Panc1 (cell line): Measurements from ENCODE around the gene KCNC1. TPM values are rescaled to one million over a fixed set of nuclear protein-coding genes. Genes with fewer than 3 reads are reported as not detected.

Experiments used
- ATAC-seq: fragments of 200-7000 bp; cut with Tn5 transposase; 2 replicates; pipeline ENCODE4 v1.9.1; 2020; ENCODE audit warnings: mild to moderate bottlenecking, moderate library complexity
- BruUV-seq: library from RNA; stranded (reverse); fragments of 400-500 nt; replicated peaks from 2 replicates; lab custom pipeline; 2021; lab: Mats Ljungman, UMichigan
- CTCF ChIA-PET: fragments of 300-600 bp; sonication (Branson Sonifier 250); formaldehyde crosslinking; loops from one replicate; lab custom pipeline; 2022; ENCODE audit warnings: antibody characterized with exemption; lab: Charles Lee
- POLR2A ChIA-PET: fragments of 300-600 bp; sonication (Branson Sonifier 250); formaldehyde crosslinking; loops from one replicate; lab custom pipeline; 2022; ENCODE audit warnings: antibody characterized with exemption; lab: Charles Lee
- DNase-seq: peaks from one replicate; pipeline ENCODE4 v3.0.0-alpha.2; 2010; ENCODE audit warnings: low read depth, low spot score
- H3K27ac ChIP-seq: 2 replicates; pipeline ENCODE4 v1.5.1; 2011; ENCODE audit warnings: mild to moderate bottlenecking, low read length, inconsistent platforms
- H3K27me3 ChIP-seq: fragments of 200-500 bp; sonication (Bioruptor generic); 2 replicates; pipeline ENCODE4 v1.6.0; 2014; ENCODE audit warnings: low read length, inconsistent platforms; ENCODE audit not compliant: control insufficient read depth, insufficient read depth
- H3K36me3 ChIP-seq: fragments of 200-500 bp; sonication (Bioruptor generic); 2 replicates; pipeline ENCODE4 v1.5.1; 2014; ENCODE audit warnings: inconsistent platforms, mild to moderate bottlenecking, low read length, moderate library complexity; ENCODE audit not compliant: control insufficient read depth, insufficient read depth
- H3K4me1 ChIP-seq: 2 replicates; pipeline ENCODE4 v1.5.1; 2011; ENCODE audit warnings: inconsistent platforms, mild to moderate bottlenecking, low read length, moderate library complexity; ENCODE audit not compliant: control insufficient read depth, insufficient read depth
- H3K4me3 ChIP-seq, 2 experiments: 2 replicates each; pipeline ENCODE4 v1.5.1; 2011 to 2012; ENCODE audit warnings: low read depth in 2 of 2, low read length in 2 of 2, mild to moderate bottlenecking in 2 of 2, inconsistent platforms in 1 of 2, moderate library complexity in 1 of 2
- H3K9me3 ChIP-seq: fragments of 200-500 bp; sonication (Bioruptor generic); 2 replicates; pipeline ENCODE4 v1.5.1; 2014; ENCODE audit warnings: low read depth, mild to moderate bottlenecking, inconsistent platforms, low read length, moderate library complexity; ENCODE audit not compliant: control insufficient read depth, insufficient read depth
- CTCF ChIP-seq: fragments of 450-650 bp; IDR thresholded peaks from 2 replicates; pipeline ENCODE4 v1.5.1; 2017; ENCODE audit warnings: mild to moderate bottlenecking
- POLR2AphosphoS5 ChIP-seq: IDR thresholded peaks from 2 replicates; pipeline ENCODE4 v1.6.1; 2012; ENCODE audit warnings: mild to moderate bottlenecking, low read depth, low read length, moderate library complexity
- SIN3A ChIP-seq: IDR thresholded peaks from 2 replicates; pipeline ENCODE4 v1.6.1; 2012; ENCODE audit warnings: low read depth, mild to moderate bottlenecking, low read length, moderate library complexity, borderline replicate concordance; ENCODE audit not compliant: insufficient read depth
- TCF7L2 ChIP-seq: IDR thresholded peaks from 2 replicates; pipeline ENCODE4 v1.6.1; 2011; ENCODE audit warnings: mild to moderate bottlenecking, low read depth, low read length, inconsistent platforms
- in situ Hi-C: cut with HindIII; loops from 2 replicates; pipeline ENCODE4 v1.10.0; 2016; ENCODE audit warnings: low sequenced_read_pairs, low pct_unique_long_range_greater_than_20kb
- intact Hi-C: fragments of 100-400 bp; cut with micrococcal nuclease; formaldehyde crosslinking; loops from one replicate; pipeline ENCODE4 v1.10.0; 2022; ENCODE audit not compliant: unreplicated experiment
- total RNA-seq: library from RNA; stranded (reverse); gene quantifications from one replicate; pipeline ENCODE4 v1.2.1, GENCODE V29; 2021; ENCODE audit not compliant: unreplicated experiment
- TF ChIP-seq, protein P1 (sequence below), 2 experiments: IDR thresholded peaks; 2 replicates each; pipeline ENCODE4 v1.6.1; 2011 to 2012; ENCODE audit warnings: low read depth in 2 of 2, control low read depth in 1 of 2, low read length in 1 of 2, mild to moderate bottlenecking in 1 of 2, moderate library complexity in 1 of 2; ENCODE audit not compliant: insufficient read depth in 1 of 2

The KCNC1 gene
- total RNA-seq, 1 experiment from 2014 or later: 0.95 TPM

DNA sequence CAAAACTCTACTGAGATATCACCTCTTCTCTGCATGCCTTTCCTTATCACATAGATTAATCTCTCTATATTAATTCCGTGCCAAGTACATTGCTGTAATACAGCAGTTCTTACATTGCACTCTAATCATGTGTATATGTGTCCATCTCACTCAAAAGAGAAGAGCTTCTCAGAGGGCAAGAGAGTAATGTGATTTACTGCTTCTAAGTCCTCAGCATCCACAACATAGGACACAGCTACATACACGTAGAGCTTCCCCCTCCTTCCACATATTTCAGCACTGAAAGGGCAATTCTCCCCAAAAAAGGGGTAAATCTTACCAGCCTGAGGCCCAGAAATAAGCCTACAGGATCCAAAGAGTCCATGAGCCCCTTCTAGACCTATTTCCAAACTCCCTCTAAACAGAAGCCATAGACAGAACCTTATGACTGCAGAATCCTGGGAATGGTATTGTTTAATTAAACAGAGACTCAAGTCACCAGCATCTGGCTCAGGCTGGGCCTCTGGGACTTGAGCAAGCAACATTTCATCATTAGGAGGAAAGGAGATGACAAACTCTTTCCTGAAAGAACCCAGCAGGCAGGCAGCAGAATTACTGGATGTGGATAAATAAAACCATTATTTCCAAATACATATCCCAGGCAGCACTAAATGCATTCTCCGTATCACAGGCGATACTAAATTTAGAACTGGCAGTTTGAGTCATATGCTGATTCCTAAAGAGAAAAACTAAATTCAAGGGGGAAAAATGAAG is 87.2 kb downstream of the KCNC1 start:
- ChIA-PET CTCF (no interaction called here), POLR2A (no interaction called here)
- ATAC-seq: no peak
- Histone ChIP-seq H3K36me3 (no peaks in the 10 kb centered on the region), H3K27me3 (no peaks in the 10 kb centered on the region), H3K4me1 (no peaks in the 10 kb centered on the region), H3K27ac (no peak overlapping the region), H3K4me3 (no peak overlapping the region), H3K9me3 (no peaks in the 10 kb centered on the region)
- intact Hi-C loops (no loop called here), in situ Hi-C loops (no loop called here)
- BruUV-seq: no TSS peak
- TF ChIP-seq, protein P1, sequence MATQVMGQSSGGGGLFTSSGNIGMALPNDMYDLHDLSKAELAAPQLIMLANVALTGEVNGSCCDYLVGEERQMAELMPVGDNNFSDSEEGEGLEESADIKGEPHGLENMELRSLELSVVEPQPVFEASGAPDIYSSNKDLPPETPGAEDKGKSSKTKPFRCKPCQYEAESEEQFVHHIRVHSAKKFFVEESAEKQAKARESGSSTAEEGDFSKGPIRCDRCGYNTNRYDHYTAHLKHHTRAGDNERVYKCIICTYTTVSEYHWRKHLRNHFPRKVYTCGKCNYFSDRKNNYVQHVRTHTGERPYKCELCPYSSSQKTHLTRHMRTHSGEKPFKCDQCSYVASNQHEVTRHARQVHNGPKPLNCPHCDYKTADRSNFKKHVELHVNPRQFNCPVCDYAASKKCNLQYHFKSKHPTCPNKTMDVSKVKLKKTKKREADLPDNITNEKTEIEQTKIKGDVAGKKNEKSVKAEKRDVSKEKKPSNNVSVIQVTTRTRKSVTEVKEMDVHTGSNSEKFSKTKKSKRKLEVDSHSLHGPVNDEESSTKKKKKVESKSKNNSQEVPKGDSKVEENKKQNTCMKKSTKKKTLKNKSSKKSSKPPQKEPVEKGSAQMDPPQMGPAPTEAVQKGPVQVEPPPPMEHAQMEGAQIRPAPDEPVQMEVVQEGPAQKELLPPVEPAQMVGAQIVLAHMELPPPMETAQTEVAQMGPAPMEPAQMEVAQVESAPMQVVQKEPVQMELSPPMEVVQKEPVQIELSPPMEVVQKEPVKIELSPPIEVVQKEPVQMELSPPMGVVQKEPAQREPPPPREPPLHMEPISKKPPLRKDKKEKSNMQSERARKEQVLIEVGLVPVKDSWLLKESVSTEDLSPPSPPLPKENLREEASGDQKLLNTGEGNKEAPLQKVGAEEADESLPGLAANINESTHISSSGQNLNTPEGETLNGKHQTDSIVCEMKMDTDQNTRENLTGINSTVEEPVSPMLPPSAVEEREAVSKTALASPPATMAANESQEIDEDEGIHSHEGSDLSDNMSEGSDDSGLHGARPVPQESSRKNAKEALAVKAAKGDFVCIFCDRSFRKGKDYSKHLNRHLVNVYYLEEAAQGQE (IDR thresholded peaks at IDR 0.05; ENCODE audit: insufficient read depth in 1 of 2, low read depth in 2 of 2, low read length in 1 of 2): no peak
- TF ChIP-seq TCF7L2 (no peak), POLR2AphosphoS5 (no peak), CTCF (no peak), SIN3A (no peak)
- DNase-seq: no peak

DNA sequence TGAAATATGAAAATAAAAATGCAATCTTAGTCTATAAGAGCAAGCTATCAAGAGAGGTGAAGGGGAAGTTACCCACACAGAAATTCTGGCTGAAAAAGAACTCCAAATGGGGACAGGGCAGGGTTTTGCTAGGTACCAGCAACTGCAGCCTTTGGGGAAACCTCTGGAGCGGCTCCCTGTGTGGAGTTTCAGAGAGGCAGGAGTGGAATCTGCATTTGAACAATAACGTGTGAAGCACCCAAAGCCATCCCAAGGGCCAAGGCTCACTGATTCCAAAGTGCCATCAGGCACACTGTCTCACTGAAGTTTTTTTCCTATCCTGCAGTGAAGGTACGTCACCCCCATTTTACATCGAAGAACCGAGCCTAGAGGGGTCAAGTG is 87.8 kb downstream of the KCNC1 start:
- in situ Hi-C loops (no loop called here), intact Hi-C loops (no loop called here)
- Histone ChIP-seq H3K9me3 (no peaks in the 10 kb centered on the region), H3K4me1 (no peaks in the 10 kb centered on the region), H3K4me3 (no peak overlapping the region), H3K27ac (no peak overlapping the region), H3K36me3 (no peaks in the 10 kb centered on the region), H3K27me3 (no peaks in the 10 kb centered on the region)
- BruUV-seq: no TSS peak
- TF ChIP-seq CTCF: no peak
- ChIA-PET CTCF (no interaction called here), POLR2A (no interaction called here)
- ATAC-seq (no peak), DNase-seq (no peak)
